SK-N-SH (cell line): Measurements from ENCODE around the gene SCT. TPM values are rescaled to one million over a fixed set of nuclear protein-coding genes. Genes with fewer than 3 reads are reported as not detected.

ENCODE experiments used
- CTCF ChIA-PET: fragments of 300-600, 350-600 bp; formaldehyde crosslinking; extraction: SDS; loops from one replicate; lab custom pipeline; 2021; lab: Yijun Ruan, JAX
- POLR2A ChIA-PET: fragments of 350-600 bp; sonication (Branson Sonifier 250); formaldehyde crosslinking; extraction: SDS; loops from one replicate; lab custom pipeline; 2020; ENCODE audit warnings: antibody characterized with exemption, inconsistent platforms; lab: Yijun Ruan, JAX
- DNase-seq: peaks from one replicate; pipeline ENCODE4 v3.0.0; 2012
- H2AFZ ChIP-seq: fragments of 200-600 bp; sonication (generic); 2 replicates; pipeline ENCODE4 v1.8.1; 2016; ENCODE audit warnings: antibody characterized with exemption, mild to moderate bottlenecking, low read depth
- H3F3A ChIP-seq: fragments of 200-600 bp; sonication (generic); replicated peaks from 2 replicates; pipeline ENCODE3; 2016; ENCODE audit warnings: antibody characterized with exemption, mild to moderate bottlenecking; ENCODE audit not compliant: insufficient read depth
- H3K27ac ChIP-seq, 2 experiments: fragments of 200-500 bp in 1 of 2; fragments of 200-600 bp in 1 of 2; sonication (Bioruptor generic) in 1 of 2; sonication (generic), shearing (Covaris generic) in 1 of 2; 2 replicates each; pipeline versions ENCODE4 v1.5.1 to v1.6.1; 2014 to 2016; ENCODE audit warnings: low read depth in 2 of 2, inconsistent platforms in 1 of 2, low read length in 1 of 2, mild to moderate bottlenecking in 1 of 2, mixed read lengths in 1 of 2
- H3K27me3 ChIP-seq: fragments of 200-600 bp; sonication (generic), shearing (Covaris generic); 2 replicates; pipeline ENCODE4 v1.6.1; 2016; ENCODE audit warnings: mixed run types; ENCODE audit not compliant: insufficient read depth
- H3K36me3 ChIP-seq, 2 experiments: fragments of 200-500 bp in 1 of 2; fragments of 200-600 bp in 1 of 2; sonication (Bioruptor generic) in 1 of 2; sonication (generic) in 1 of 2; replicated peaks in 1 of 2; 2 replicates each; pipeline versions ENCODE3 to v1.5.1; 2014 to 2016; ENCODE audit warnings: low read length in 1 of 2, mild to moderate bottlenecking in 1 of 2; ENCODE audit not compliant: insufficient read depth in 2 of 2, control insufficient read depth in 1 of 2
- H3K4me1 ChIP-seq, 2 experiments: fragments of 200-500 bp in 1 of 2; fragments of 200-600 bp in 1 of 2; sonication (Bioruptor generic) in 1 of 2; sonication (generic), shearing (Covaris generic) in 1 of 2; 2 replicates each; pipeline versions ENCODE4 v1.5.1 to v1.6.1; 2014 to 2016; ENCODE audit warnings: low read depth in 1 of 2, low read length in 1 of 2, mixed run types in 1 of 2; ENCODE audit not compliant: insufficient read depth in 2 of 2, control insufficient read depth in 1 of 2
- H3K4me2 ChIP-seq: fragments of 200-600 bp; sonication (generic), shearing (Covaris generic); 2 replicates; pipeline ENCODE4 v1.6.1; 2017; ENCODE audit warnings: mixed run types
- H3K4me3 ChIP-seq, 2 experiments: fragments of 200-500 bp in 1 of 2; fragments of 200-600 bp in 1 of 2; sonication (Bioruptor generic) in 1 of 2; sonication (generic), shearing (Covaris generic) in 1 of 2; 2 replicates each; pipeline versions ENCODE4 v1.5.1 to v1.8.1; 2014 to 2016; ENCODE audit warnings: low read depth in 2 of 2, inconsistent platforms in 1 of 2, low read length in 1 of 2, mild to moderate bottlenecking in 1 of 2, mixed read lengths in 1 of 2, moderate library complexity in 1 of 2
- H3K79me2 ChIP-seq: fragments of 200-600 bp; sonication (generic); 2 replicates; pipeline ENCODE4 v1.8.1; 2017; ENCODE audit warnings: mild to moderate bottlenecking; ENCODE audit not compliant: insufficient read depth
- H3K9ac ChIP-seq: fragments of 200-600 bp; sonication (generic); 2 replicates; pipeline ENCODE4 v1.6.1; 2017; ENCODE audit warnings: mixed run types
- H3K9me2 ChIP-seq: fragments of 200-600 bp; sonication (generic); 2 replicates; pipeline ENCODE4 v1.6.1; 2017; ENCODE audit warnings: mixed run types
- H3K9me3 ChIP-seq: fragments of 200-600 bp; sonication (generic); 2 replicates; pipeline ENCODE4 v1.6.1; 2017; ENCODE audit warnings: mixed run types, mild to moderate bottlenecking, moderate library complexity
- H4K20me1 ChIP-seq: fragments of 200-600 bp; sonication (generic); 2 replicates; pipeline ENCODE4 v1.6.1; 2017; ENCODE audit warnings: mild to moderate bottlenecking, mixed run types; ENCODE audit not compliant: insufficient read depth
- CHD2 ChIP-seq: fragments of 150-350 bp; IDR thresholded peaks from 2 replicates; pipeline ENCODE4 v1.6.1; 2018; ENCODE audit warnings: low read length; ENCODE audit not compliant: partially characterized antibody
- EZH2phosphoT487 ChIP-seq: fragments of 200-600 bp; sonication (generic); IDR thresholded peaks from 2 replicates; pipeline ENCODE4 v1.6.1; 2017; ENCODE audit warnings: low read depth, mixed run types, mild to moderate bottlenecking, antibody characterized with exemption, moderate library complexity, borderline replicate concordance
- FOXJ3 ChIP-seq: sonication (generic); formaldehyde crosslinking; IDR thresholded peaks from 2 replicates; pipeline ENCODE4 v1.5.1; 2020; ENCODE audit warnings: mild to moderate bottlenecking, missing genetic modification reagents
- GATA2 ChIP-seq: sonication (generic); formaldehyde crosslinking; IDR thresholded peaks from 2 replicates; pipeline ENCODE4 v1.5.0; 2020; ENCODE audit warnings: mild to moderate bottlenecking, missing genetic modification reagents
- IRF3 ChIP-seq: fragments of 150-350 bp; IDR thresholded peaks from 2 replicates; pipeline ENCODE4 v1.6.1; 2016; ENCODE audit warnings: mild to moderate bottlenecking, low read depth, low read length
- MAX ChIP-seq: IDR thresholded peaks from 2 replicates; pipeline ENCODE4 v1.4.0; 2012; ENCODE audit warnings: low read depth
- RAD21 ChIP-seq: IDR thresholded peaks from 2 replicates; pipeline ENCODE4 v1.6.1; 2012; ENCODE audit warnings: mild to moderate bottlenecking, low read length
- SIN3A ChIP-seq: IDR thresholded peaks from 2 replicates; pipeline ENCODE4 v1.6.1; 2012; ENCODE audit warnings: low read depth, mild to moderate bottlenecking, low read length, moderate library complexity, borderline replicate concordance
- SMC3 ChIP-seq: IDR thresholded peaks from 2 replicates; pipeline ENCODE4 v1.6.1; 2012; ENCODE audit warnings: low read depth, low read length, improper control_type of control experiment
- TEAD4 ChIP-seq: IDR thresholded peaks from 2 replicates; pipeline ENCODE4 v1.4.0; 2012; ENCODE audit warnings: mild to moderate bottlenecking, borderline replicate concordance; ENCODE audit not compliant: insufficient read depth
- USF1 ChIP-seq: IDR thresholded peaks from 2 replicates; pipeline ENCODE4 v1.4.0; 2012; ENCODE audit warnings: low read depth, borderline replicate concordance
- YY1 ChIP-seq: IDR thresholded peaks from 2 replicates; pipeline ENCODE4 v1.4.0; 2012; ENCODE audit warnings: low read depth, mild to moderate bottlenecking
- WGBS: methylation state at CpG from one replicate; pipeline ENCODE4 v1.1.6; 2017; ENCODE audit warnings: low lambda C conversion rate; 5-methylcytosine and 5-hydroxymethylcytosine counted together
- polyA plus RNA-seq, 3 experiments: library from polyadenylated mRNA; depleted of rRNA; stranded (reverse); fragments of >200 nt; gene quantifications; 2 replicates each; pipeline ENCODE4 v1.2.3, GENCODE V29; 2012

The SCT gene
- polyA plus RNA-seq, 1 of the 3 experiments (the other 2 are of a cell fraction), result not detected

GRCh38 chr11:673866-674265, 46.9 kb upstream of the SCT start:
- no peak overlapping the region for H2AFZ ChIP-seq
- 92% methylated on average over 8 of the region's 8 CpGs for WGBS
- no peaks in the 10 kb centered on the region for H3F3A ChIP-seq
- DNase-seq, result no peak
- ChIA-PET CTCF (interaction anchor here (0.9 to 2.2 kb wide), 3 partner anchors 10 to 53 kb away, joined by 3 to 7 read pairs (median 4); no protein-coding TSS in a partner anchor), POLR2A (no interaction called here)
- H3K36me3 ChIP-seq, result peaks cover 19 to 22% of the 10 kb centered on the region in 2 experiments
- H3K9ac ChIP-seq, result no peak overlapping the region
- H3K9me3 ChIP-seq, result no peaks in the 10 kb centered on the region
- no peaks in the 10 kb centered on the region for H3K9me2 ChIP-seq
- no peak overlapping the region for H3K4me2 ChIP-seq
- H3K79me2 ChIP-seq, result no peaks in the 10 kb centered on the region
- no peak overlapping the region for H3K27ac ChIP-seq
- no peak overlapping the region for H3K4me3 ChIP-seq
- TF ChIP-seq FOXJ3 (CRISPR knock-in tag) (no peak), IRF3 (no peak), SMC3 (no peak), SIN3A (no peak), CHD2 (no peak), YY1 (no peak), USF1 (no peak), EZH2phosphoT487 (no peak)
- H3K27me3 ChIP-seq, result no peaks in the 10 kb centered on the region
- no peaks in the 10 kb centered on the region for H4K20me1 ChIP-seq
- H3K4me1 ChIP-seq, result no peaks in the 10 kb centered on the region

GRCh38 chr11:665704-666281, 38.8 kb upstream of the SCT start:
- Histone ChIP-seq H3K9me2 (no peaks in the 10 kb centered on the region), H3K36me3 (peaks cover 3 to 11% of the 10 kb centered on the region in 2 experiments), H3K27me3 (no peaks in the 10 kb centered on the region), H3K4me2 (no peak overlapping the region), H4K20me1 (0 out of 2 replicates have a peak, but pooled peaks cover 4% of the 10 kb centered on the region), H3K27ac (no peak overlapping the region), H3K79me2 (no peaks in the 10 kb centered on the region), H3F3A (no peaks in the 10 kb centered on the region), H3K9me3 (no peaks in the 10 kb centered on the region), H3K9ac (no peak overlapping the region), H3K4me1 (no peaks in the 10 kb centered on the region), H2AFZ (no peak overlapping the region), H3K4me3 (no peak overlapping the region)
- CTCF ChIA-PET, result interaction anchor here (0.8 to 13.1 kb wide), 2 partner anchors 10 to 59 kb away, joined by 3 to 150 read pairs; no protein-coding TSS in a partner anchor
- POLR2A ChIA-PET, result no interaction called here
- no peak for DNase-seq
- TF ChIP-seq IRF3 (no peak), TEAD4 (no peak), GATA2 (CRISPR knock-in tag) (no peak), USF1 (no peak), RAD21 (no peak), MAX (no peak)
- WGBS, result 93% methylated on average over 11 of the region's 11 CpGs
